PC-9 (cell line): ENCODE measurements around the gene OR4D9.

Source experiments
- CTCF ChIP-seq: fragments of 200-600 bp; sonication (generic); conservative IDR thresholded peaks from 2 replicates; pipeline ENCODE4 v1.6.1; 2017; ENCODE audit warnings: mixed run types, antibody characterized with exemption, mild to moderate bottlenecking, moderate library complexity
- EZH2 ChIP-seq: fragments of 200-600 bp; sonication (generic); IDR thresholded peaks from 2 replicates; pipeline ENCODE4 v1.8.0; 2017; ENCODE audit warnings: antibody characterized with exemption, low read depth

- peak; percentile 56; the same call in 1 of the 2 replicates for TF ChIP-seq CTCF
- TF ChIP-seq EZH2: no peak
Measured at GRCh38 chr11:59550368-59550841, 39.1 kb downstream of the OR4D9 start.
